Upper lobe of left lung (tissue), 6 donors: ENCODE data around the gene TBC1D8. TPM values are rescaled to one million over a fixed set of nuclear protein-coding genes. Genes with fewer than 3 reads are reported as not detected.
A peak's percentile ranks its signal among the peaks of the same experiment; 100 is the strongest.

ENCODE experiments used
- ATAC-seq, 2 donors: fragments of 200-7000 bp; cut with Tn5 transposase; one replicate each; pipeline ENCODE4 v1.9.1; 2022; ENCODE audit warnings: mild to moderate bottlenecking in 2 of 2, moderate library complexity in 2 of 2; ENCODE audit not compliant: low FRiP score in 2 of 2
- DNase-seq, 2 donors: peaks; one replicate each; pipeline ENCODE4 v3.0.0-alpha.2; 2019 to 2020
- H3K27ac ChIP-seq, 4 donors: fragments of 200-600 bp; sonication (generic); one replicate each; pipeline ENCODE4 v1.5.1; 2016 to 2019
- H3K27me3 ChIP-seq, 4 donors: fragments of 200-600 bp; sonication (generic); one replicate each; pipeline ENCODE4 v1.5.1; 2017 to 2019
- H3K36me3 ChIP-seq, 4 donors: fragments of 200-600 bp; sonication (generic); one replicate each; pipeline ENCODE4 v1.5.1; 2016 to 2019
- H3K4me1 ChIP-seq, 4 donors: fragments of 200-600 bp; sonication (generic); one replicate each; pipeline ENCODE4 v1.5.1; 2018 to 2019
- H3K4me3 ChIP-seq, 4 donors: fragments of 200-600 bp; sonication (generic); one replicate each; pipeline ENCODE4 v1.5.1; 2017 to 2019; ENCODE audit warnings: mild to moderate bottlenecking in 2 of 4, moderate library complexity in 1 of 4
- H3K9me3 ChIP-seq, 4 donors: fragments of 200-600 bp; sonication (generic); one replicate each; pipeline ENCODE4 v1.5.1; 2018 to 2019
- EP300 ChIP-seq, 4 donors: sonication (generic); formaldehyde crosslinking; IDR thresholded peaks; one replicate each; pipeline ENCODE4 v1.5.1; 2017; ENCODE audit warnings: antibody characterized with exemption in 4 of 4, control low read depth in 2 of 4
- POLR2A ChIP-seq, 4 donors: fragments of 450-650 bp; IDR thresholded peaks; one replicate each; pipeline ENCODE4 v1.5.1; 2016 to 2017; ENCODE audit warnings: antibody characterized with exemption in 4 of 4, mild to moderate bottlenecking in 2 of 4
- POLR2AphosphoS5 ChIP-seq, 2 donors: sonication (generic); formaldehyde crosslinking; IDR thresholded peaks; one replicate each; pipeline ENCODE4 v1.5.1; 2017; ENCODE audit warnings: antibody characterized with exemption in 2 of 2
- WGBS, 2 donors: methylation state at CpG; one replicate each; pipeline ENCODE4 v1.1.5; 2017 to 2018; 5-methylcytosine and 5-hydroxymethylcytosine counted together
- total RNA-seq, 6 donors: library from RNA; depleted of rRNA in 4 of 6; stranded (reverse); fragments of >200 nt in 4 of 6; gene quantifications; one replicate each; pipeline versions ENCODE4 v1.1.0 to v1.2.1, GENCODE V29; 2016 to 2021
- TF ChIP-seq, protein P1 (sequence below), 6 experiments: fragments of 450-650 bp in 4 of 6; fragments of 200-600 bp in 2 of 6; sonication (generic) in 2 of 6; IDR thresholded peaks; one replicate each; pipeline ENCODE4 v1.5.1; 2016 to 2019; ENCODE audit warnings: antibody characterized with exemption in 6 of 6
- donor health status: DM: no; HTN: no; CAD: no; lungs with moderate emphysema.
- donor health status: DM: no; HTN: yes; CAD: no; lungs with severe emphysema.

Gene TBC1D8
- total RNA-seq, 6 donors from 2014 or later, result 21.0 to 133 (median 56.8) TPM

DNA sequence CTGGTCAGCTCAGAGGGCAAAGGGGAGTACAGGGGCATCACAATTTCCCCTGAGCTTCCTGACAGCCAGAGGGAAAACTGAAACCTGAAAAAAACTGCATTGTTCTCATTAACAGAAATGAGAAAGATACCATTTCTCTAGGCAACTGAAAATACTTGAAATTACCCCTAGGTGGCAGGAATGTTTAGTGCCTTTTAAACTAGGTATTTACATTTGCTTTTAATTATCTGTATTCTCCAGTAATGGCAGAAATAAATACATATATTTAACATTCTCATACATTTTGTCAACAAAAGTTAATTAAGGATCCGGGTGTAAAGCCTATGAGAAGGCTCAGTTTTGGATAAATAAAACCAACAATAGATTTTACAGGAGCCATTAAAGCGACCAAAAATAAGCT lies 114.6 kb downstream of the TBC1D8 start:
- DNase-seq (no peak), ATAC-seq (no peak)

DNA sequence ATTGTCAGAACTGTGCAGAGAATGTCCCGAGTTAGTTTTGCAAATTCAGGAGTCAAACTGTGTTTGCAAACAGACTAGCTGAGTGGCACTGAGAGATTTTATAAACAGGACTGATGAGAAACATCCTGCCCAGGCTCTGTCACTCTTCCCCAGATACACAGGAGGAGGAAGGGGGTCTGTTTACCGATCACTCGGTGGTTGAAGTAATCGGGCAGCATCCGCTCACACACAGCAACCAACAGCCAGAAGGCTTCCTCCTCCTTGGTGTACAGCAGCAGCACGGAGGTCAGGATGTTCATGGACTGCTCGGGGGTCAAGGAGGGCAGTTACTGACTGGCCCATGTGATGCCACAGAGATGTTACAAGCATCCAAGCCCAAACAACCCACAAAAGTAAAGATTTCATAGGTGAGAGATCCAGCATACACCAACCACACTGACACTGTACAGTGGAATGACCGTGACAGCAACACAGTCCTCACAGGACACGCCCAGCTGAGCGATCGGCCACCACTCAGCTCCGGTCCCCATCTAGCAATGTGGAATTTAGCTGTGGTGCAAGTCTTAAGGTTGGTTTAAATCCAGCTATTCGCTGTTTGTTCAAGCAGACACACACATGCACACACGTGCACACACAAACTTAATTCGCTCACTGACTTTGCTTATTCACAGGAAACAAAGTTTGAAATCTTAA lies 119.0 kb downstream of the TBC1D8 start:
- H3K27me3 ChIP-seq, result no peaks in the 10 kb centered on the region
- no peak for ATAC-seq
- H3K27ac ChIP-seq, result peak overlapping the region in 2 of 4 donors; percentile 24 to 52
- no peak overlapping the region for H3K4me3 ChIP-seq
- TF ChIP-seq POLR2A (IDR thresholded peaks at IDR 0.05) (no peak), POLR2AphosphoS5 (IDR thresholded peaks at IDR 0.05) (peak in 1 of 2 donors; percentile 36), EP300 (IDR thresholded peaks at IDR 0.05) (no peak)
- TF ChIP-seq, protein P1, sequence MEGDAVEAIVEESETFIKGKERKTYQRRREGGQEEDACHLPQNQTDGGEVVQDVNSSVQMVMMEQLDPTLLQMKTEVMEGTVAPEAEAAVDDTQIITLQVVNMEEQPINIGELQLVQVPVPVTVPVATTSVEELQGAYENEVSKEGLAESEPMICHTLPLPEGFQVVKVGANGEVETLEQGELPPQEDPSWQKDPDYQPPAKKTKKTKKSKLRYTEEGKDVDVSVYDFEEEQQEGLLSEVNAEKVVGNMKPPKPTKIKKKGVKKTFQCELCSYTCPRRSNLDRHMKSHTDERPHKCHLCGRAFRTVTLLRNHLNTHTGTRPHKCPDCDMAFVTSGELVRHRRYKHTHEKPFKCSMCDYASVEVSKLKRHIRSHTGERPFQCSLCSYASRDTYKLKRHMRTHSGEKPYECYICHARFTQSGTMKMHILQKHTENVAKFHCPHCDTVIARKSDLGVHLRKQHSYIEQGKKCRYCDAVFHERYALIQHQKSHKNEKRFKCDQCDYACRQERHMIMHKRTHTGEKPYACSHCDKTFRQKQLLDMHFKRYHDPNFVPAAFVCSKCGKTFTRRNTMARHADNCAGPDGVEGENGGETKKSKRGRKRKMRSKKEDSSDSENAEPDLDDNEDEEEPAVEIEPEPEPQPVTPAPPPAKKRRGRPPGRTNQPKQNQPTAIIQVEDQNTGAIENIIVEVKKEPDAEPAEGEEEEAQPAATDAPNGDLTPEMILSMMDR (IDR thresholded peaks at IDR 0.05), result no peak
- H3K36me3 ChIP-seq, result peaks cover 8 to 78% (median 37%) of the 10 kb centered on the region in 4 donors
- DNase-seq, result no peak
- no peaks in the 10 kb centered on the region for H3K9me3 ChIP-seq
- peaks cover 0 to 6% (median 3%) of the 10 kb centered on the region in 4 donors for H3K4me1 ChIP-seq
- 69 to 76% methylated on average over 15 of the region's 15 CpGs for WGBS, 2 donors

More for the DNA sequence above, 114.6 kb downstream of the TBC1D8 start:
- 85% methylated on average over 2 of the region's 2 CpGs for WGBS, 2 donors
- H3K9me3 ChIP-seq, result no peaks in the 10 kb centered on the region
- H3K4me1 ChIP-seq, result peaks cover 0 to 4% (median 2%) of the 10 kb centered on the region in 4 donors
- TF ChIP-seq, protein P1 (IDR thresholded peaks at IDR 0.05), result peak in 5 of 6 experiments; percentile 33 to 49 (median 46)
- TF ChIP-seq POLR2A (IDR thresholded peaks at IDR 0.05) (no peak), EP300 (IDR thresholded peaks at IDR 0.05) (no peak), POLR2AphosphoS5 (IDR thresholded peaks at IDR 0.05) (no peak)
- H3K27me3 ChIP-seq, result no peaks in the 10 kb centered on the region
- H3K4me3 ChIP-seq, result no peak overlapping the region
- H3K27ac ChIP-seq, result no peak overlapping the region
- H3K36me3 ChIP-seq, result peaks cover 9 to 85% (median 46%) of the 10 kb centered on the region in 4 donors

DNA sequence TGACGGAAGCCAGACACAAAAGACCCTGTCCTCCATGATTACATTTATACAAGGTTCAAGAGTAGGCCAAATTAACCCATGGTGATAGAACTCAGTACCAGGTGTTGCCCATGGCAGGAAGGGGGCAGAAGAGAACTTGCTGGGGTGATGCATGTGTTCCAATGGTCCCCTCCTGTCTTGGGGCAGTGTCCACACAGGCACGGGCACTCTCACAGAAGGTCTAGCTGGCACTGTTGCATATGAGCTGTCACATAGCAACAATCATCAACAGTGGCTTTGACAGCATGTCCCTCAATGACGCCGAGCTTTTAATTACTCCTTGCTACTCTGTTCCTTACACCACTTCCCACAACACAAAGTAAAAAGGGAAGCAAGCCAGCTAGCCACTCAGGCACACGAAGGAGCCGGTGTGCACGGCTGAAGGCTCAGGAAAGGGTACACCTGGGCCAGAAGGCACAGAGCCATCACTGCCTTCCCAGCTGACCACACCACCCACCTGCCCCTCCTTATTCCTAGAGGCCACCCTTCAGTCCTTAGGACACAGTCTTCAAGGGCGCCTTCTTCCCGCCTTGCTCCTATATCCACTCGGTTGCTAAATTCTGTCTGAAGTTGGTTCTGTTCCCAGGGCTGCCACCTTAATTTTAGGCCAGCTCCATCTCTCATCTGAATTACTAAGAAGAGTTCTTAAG lies 120.2 kb downstream of the TBC1D8 start:
- Histone ChIP-seq H3K36me3 (peaks cover 11 to 80% (median 39%) of the 10 kb centered on the region in 4 donors), H3K27ac (peak overlapping the region in 2 of 4 donors; percentile 24 to 46), H3K4me1 (peaks cover 0 to 6% (median 3%) of the 10 kb centered on the region in 4 donors), H3K9me3 (no peaks in the 10 kb centered on the region), H3K27me3 (no peaks in the 10 kb centered on the region), H3K4me3 (no peak overlapping the region)
- 80 to 87% methylated on average over 10 of the region's 10 CpGs for WGBS, 2 donors
- DNase-seq (no peak), ATAC-seq (peak in 1 of 2 donors; percentile 23)
- TF ChIP-seq POLR2AphosphoS5 (IDR thresholded peaks at IDR 0.05) (no peak), POLR2A (IDR thresholded peaks at IDR 0.05) (no peak), EP300 (IDR thresholded peaks at IDR 0.05) (no peak)
- TF ChIP-seq, protein P1 (IDR thresholded peaks at IDR 0.05), result no peak

DNA sequence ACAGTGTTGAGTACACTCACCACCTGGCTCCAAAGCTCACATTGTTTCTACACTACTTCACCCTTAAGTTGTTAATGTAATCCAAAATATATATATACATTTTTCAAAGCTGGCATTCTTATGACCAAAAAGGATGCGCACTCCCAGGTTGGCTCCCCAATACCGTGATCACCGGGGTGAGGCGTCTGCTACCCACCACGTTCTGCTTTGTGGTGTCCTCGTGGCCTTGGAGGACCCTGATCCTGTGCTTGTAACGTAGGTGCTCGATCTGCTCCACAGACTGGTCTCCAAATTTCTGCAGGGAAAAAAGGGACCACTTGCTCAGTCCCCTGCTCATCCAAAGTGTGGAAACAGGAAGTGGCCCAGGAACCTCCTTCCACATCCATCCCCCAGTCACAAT lies 123.3 kb downstream of the TBC1D8 start:
- no peaks in the 10 kb centered on the region for H3K9me3 ChIP-seq
- no peak for ATAC-seq

More for the DNA sequence above, 123.3 kb downstream of the TBC1D8 start:
- Histone ChIP-seq H3K27ac (no peak overlapping the region), H3K4me1 (peaks cover 0 to 6% (median 3%) of the 10 kb centered on the region in 4 donors), H3K27me3 (no peaks in the 10 kb centered on the region), H3K4me3 (no peak overlapping the region), H3K36me3 (peaks cover 12 to 72% (median 21%) of the 10 kb centered on the region in 4 donors)
- DNase-seq, result no peak
- WGBS, 2 donors, result 92 to 94% methylated on average over 8 of the region's 8 CpGs
- TF ChIP-seq POLR2AphosphoS5 (IDR thresholded peaks at IDR 0.05), result no peak
- TF ChIP-seq, protein P1 (IDR thresholded peaks at IDR 0.05), result no peak
